NCI-H2196 (cell line): ENCODE data around the gene QPCT.
A peak's percentile ranks its signal among the peaks of the same experiment; 100 is the strongest.
"Not testable (repeated sequence)": the region's sequence is repeated elsewhere in the genome, so short reads cannot be mapped to it uniquely, and the experiment has no call there.

Source experiments
- DNase-seq: peaks from one replicate; lab custom pipeline; 2025; ENCODE audit not compliant: unreplicated experiment; lab: John Stamatoyannopoulos, UW

The QPCT gene

DNA sequence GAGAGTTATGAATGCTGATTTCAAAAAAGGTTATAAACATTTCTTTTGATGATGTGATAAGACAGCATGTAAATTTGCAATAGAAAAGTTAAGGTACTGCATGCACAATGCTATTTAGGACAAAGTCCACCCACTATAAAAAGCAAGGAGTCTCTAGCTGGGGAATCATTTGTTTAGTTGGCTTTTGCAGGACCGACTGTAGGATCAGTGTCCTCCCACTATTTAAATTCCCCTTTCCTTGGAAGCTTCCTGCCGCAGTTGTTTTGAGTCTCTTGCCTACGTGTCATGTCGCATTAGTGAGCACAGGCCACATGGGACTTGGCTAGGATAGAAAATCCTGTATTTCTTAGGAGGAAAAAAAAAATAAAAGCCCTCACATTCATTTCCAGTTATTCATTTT lies 13.1 kb downstream of the QPCT start:
- DNase-seq: no peak

- no peak for DNase-seq
Measured at GRCh38 chr2:37358466-37358865, 14.0 kb downstream of the QPCT start.

GRCh38 chr2:37361216-37361815 lies 16.9 kb downstream of the QPCT start:
- DNase-seq: no peak

- DNase-seq: no peak
Measured at GRCh38 chr2:37361994-37362698, 17.7 kb downstream of the QPCT start.

DNA sequence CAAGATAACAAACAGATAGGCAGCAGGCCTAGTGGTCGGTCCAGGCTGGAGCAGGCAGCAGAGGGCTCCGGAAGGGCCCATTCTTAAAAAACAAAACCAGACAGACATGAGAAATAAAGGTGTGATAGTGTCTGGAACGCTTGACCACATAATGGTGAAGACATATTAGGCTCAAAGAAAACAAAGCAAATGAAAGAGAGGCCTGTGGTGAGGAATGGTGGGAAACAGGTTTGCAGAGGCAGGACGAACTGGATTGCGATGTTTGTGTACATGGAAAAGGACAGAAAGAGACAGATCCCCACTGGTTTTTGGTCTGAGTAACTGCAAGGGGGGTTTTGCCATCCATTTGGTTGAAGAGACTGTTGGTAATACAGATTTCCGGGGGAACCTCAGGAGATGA lies 19.9 kb downstream of the QPCT start:
- no peak for DNase-seq

DNA sequence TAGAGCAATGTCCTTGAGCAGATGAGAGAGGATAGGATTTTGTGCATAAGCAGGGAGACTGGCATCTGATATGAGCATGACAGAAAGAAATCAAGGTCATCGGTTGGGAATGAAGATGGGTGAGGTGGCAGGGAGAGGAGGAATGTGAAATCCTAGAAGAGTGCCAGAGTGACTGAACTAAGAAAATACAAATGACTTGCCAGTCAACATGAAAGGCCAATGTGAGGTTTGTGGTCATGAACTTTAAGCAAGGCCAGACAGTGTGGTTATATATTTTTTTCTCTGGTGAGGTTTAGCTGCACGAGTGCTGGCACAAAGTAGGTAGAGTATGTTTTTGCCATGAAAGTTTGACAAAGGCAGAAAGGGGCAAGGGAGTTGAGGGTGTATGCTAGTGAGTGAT lies 21.2 kb downstream of the QPCT start:
- no peak for DNase-seq

GRCh38 chr2:37366773-37367172 lies 22.3 kb downstream of the QPCT start:
- DNase-seq: no peak

DNA sequence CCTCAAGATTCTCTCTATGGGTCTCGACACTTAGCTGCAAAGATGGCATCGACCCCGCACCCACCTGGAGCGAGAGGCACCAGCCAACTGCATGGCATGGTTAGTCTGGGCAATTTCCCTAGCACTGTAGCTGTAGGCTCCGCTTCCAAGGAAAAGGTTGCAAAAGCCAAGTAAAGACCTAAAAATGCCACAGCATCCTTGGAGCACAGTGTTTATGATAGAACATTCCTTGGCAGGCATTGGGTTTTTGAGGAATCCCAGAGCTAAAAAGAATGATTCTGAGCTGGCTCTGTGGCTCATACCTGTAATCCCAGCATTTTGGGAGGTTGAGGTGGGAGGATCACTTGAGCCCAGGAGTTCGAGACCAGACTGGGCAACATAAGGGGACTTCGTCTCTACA lies 22.9 kb downstream of the QPCT start:
- DNase-seq: no peak

DNA sequence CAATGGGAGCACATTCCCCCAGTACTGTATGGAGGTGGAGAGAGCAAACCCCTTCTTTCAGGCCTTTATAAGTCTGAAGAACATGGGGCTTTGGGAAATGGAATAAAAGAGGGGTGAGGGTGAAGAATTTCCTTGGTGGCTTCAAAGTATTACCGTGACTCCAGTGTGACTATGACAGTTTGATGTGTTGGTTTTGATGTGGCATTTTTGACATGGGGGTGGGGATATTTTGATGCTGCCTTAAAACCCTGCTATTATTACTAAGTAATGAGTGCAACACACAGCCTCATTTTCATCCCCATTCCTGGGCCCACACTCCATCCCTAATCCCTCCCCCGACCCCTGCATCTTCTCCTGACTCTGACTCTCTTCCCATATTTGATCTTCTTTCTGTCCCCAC lies 23.6 kb downstream of the QPCT start:
- DNase-seq: no peak

DNA sequence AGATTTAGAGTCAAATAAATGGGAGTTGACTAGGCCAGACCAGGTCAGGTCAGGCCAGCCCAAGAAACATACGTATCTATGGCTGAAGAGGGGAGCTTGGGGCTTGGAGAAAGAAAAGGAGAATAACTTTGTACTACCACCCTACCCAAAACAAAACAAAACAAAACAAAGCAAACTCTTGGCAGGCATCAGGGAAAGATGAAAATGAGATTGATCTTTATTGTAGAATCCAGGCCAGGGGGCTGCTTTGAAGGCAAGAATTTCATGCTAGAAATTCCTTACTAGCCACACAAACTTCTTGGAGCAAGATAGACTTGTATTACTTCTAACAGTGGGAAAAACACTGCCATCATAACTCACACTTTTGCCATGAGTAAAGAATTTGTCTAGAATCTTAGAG lies 26.2 kb downstream of the QPCT start:
- DNase-seq: no peak

- DNase-seq: no peak
Measured at GRCh38 chr2:37372000-37372399, 27.6 kb downstream of the QPCT start.

- DNase-seq: no peak
Measured at GRCh38 chr2:37375741-37376288, 31.4 kb downstream of the QPCT start.

DNA sequence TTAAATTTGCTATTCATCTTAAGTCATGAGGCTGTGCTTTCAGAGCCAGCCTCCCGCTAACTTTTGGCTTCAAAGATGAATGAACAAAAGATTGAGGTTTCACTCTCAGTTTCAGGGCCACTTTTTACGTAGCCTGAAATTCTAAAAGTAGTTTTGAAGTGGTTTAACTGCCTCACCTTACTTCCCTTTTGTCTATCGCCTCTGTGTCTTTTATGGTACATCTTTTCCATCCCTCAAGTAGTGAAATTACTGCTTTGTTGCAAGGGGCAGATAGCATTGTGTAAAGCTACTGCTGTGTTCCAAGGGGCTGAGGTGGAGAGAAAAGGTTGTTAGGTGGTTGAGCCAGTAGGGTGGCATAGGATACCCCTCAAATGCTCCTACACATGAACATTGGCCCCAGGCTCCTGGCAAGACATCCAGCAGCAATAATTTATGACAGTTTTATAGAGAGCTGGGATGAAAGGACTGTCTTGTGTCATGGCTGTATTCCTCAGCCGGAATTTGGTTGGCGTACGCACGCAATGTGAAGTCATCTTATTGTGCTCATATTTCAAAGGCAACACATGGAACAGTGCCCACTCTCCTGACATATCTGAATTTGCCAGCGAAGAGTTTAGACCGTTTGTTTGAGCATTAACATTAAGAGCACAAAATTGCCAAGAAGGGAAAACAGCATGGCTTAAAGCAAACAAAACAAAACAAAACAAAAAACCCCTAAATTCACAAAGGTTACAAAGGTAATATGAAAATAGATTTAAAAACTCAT lies 32.2 kb downstream of the QPCT start:
- peak; percentile 75 for DNase-seq

GRCh38 chr2:37377187-37377532 lies 32.7 kb downstream of the QPCT start:
- DNase-seq: peak; percentile 64

DNA sequence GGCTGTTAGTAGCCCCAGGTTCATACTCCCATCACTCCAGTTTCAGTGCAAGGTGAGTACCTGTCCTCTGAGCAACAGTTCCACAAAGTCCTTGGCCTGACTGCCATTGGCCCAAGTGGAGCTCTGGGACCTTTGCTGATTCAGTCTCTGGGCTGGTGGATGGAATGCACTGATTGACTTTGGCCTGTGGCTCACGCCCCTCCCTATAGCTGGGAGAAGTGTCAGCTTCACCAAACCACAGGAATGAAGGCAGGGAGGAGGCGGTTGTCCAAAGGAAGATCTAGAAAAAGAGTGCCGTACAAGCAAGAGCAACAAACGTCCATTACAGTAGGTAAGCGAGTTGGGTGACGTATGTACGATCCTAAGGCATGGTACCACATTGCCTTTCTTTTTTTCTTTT lies 34.0 kb downstream of the QPCT start:
- no peak for DNase-seq

DNA sequence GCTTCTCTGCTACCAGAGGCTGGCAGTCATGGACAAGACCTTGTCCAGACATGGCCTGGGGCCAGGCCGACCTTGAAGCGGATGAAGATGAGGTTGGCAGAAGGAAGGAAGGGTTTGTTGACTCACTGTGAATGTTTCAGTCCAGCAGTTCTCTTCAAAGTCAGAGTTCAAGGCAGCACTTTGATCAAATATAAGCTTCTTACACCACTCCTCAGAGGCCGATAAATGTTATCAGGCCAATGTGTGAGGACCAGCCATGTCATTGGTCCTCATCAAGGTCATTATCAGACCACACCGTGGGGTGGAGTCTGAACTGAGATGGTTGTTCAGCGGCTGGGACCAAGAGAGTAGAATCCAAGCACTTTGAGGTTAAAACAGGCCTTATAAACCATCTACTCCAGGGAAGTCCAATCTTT lies 35.5 kb downstream of the QPCT start:
- DNase-seq: no peak

GRCh38 chr2:37380787-37381186 lies 36.4 kb downstream of the QPCT start:
- not testable (repeated sequence) for DNase-seq

GRCh38 chr2:37384261-37384660 lies 39.8 kb downstream of the QPCT start:
- DNase-seq: not testable (repeated sequence)

DNA sequence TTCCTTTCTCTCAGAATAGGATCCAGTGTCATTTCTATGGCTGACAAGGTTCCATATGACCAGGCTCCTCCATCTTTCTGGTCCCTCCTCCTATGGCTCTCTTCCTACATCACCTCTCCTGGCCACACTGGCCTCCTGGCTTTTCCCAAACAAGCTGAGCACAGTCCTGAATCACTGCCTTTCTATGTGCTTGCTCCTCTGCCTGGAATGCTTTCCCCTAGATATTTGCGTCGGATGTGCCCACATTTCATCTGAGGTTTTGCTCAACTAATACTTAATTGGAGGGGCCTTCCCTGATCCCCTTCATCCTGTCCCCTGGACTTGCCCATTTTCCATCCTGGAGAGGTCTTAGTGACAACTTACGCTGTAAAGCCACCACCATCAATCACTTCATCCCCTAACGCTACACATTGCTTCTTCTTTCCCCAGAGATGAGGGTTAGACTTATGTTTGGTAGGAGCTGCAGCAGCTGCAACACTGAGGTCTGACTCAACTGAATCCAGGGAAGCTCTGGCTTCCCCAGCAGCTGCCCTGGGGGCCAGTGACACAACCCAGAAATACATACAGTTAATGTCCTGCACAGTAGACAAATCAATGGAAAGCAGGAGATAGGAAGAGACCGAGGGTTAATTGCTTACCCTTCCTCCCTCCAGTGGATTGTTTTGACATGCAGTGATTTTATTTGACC lies 42.9 kb downstream of the QPCT start:
- DNase-seq: no peak

- DNase-seq: no peak
Measured at GRCh38 chr2:37388074-37388473, 43.6 kb downstream of the QPCT start.

- no peak for DNase-seq
Measured at GRCh38 chr2:37389395-37389794, 45.0 kb downstream of the QPCT start.
